Upper lobe of right lung (tissue), 1 donor: ENCODE data around the gene CNGA2. TPM values are rescaled to one million over a fixed set of nuclear protein-coding genes. Genes with fewer than 3 reads are reported as not detected.

Experiments
- ATAC-seq: fragments of 200-7000 bp; cut with Tn5 transposase; one replicate; pipeline ENCODE4 v1.9.1; 2020; ENCODE audit warnings: mild to moderate bottlenecking, moderate library complexity
- DNase-seq: peaks from one replicate; pipeline ENCODE4 v3.0.0-alpha.2; 2020
- H3K27ac ChIP-seq: fragments of 200-600 bp; one replicate; pipeline ENCODE4 v1.8.0; 2022
- H3K27me3 ChIP-seq: fragments of 200-600 bp; one replicate; pipeline ENCODE4 v1.8.0; 2022; ENCODE audit warnings: mild to moderate bottlenecking
- H3K36me3 ChIP-seq: fragments of 200-600 bp; one replicate; pipeline ENCODE4 v1.8.0; 2022
- H3K4me1 ChIP-seq: fragments of 200-600 bp; one replicate; pipeline ENCODE4 v1.8.0; 2022
- H3K4me3 ChIP-seq: fragments of 200-600 bp; one replicate; pipeline ENCODE4 v1.8.0; 2022; ENCODE audit warnings: mild to moderate bottlenecking
- H3K9me3 ChIP-seq: fragments of 200-600 bp; one replicate; pipeline ENCODE4 v1.8.0; 2022
- CTCF ChIP-seq: fragments of 200-600 bp; IDR thresholded peaks from one replicate; pipeline ENCODE4 v1.8.0; 2022; ENCODE audit warnings: antibody characterized with exemption
- intact Hi-C: fragments of 100-400 bp; cut with DNase I; formaldehyde crosslinking; loops from one replicate; pipeline ENCODE4 v1.11.0; 2022
- total RNA-seq: library from RNA; stranded (reverse); fragmentation: NEBNext Ultra II Directional; extraction: Animal tissue kit (Norgen Biotek cat#: 25700); gene quantifications from one replicate; pipeline ENCODE4 v1.2.1, GENCODE V29; 2021
- donor health status: DM: no; HTN: yes; CAD: no; lungs with severe emphysema.

Gene CNGA2
- total RNA-seq, 1 donor from 2014 or later, result not detected

- Histone ChIP-seq H3K27ac (no peak overlapping the region), H3K4me3 (no peak overlapping the region), H3K4me1 (no peaks in the 10 kb centered on the region), H3K27me3 (no peaks in the 10 kb centered on the region), H3K36me3 (no peaks in the 10 kb centered on the region), H3K9me3 (no peaks in the 10 kb centered on the region)
- no peak for ATAC-seq
- TF ChIP-seq CTCF, result no peak
- intact Hi-C loops, result no loop called here
- no peak for DNase-seq
These were observed 41.7 kb downstream of the CNGA2 start for GRCh38 chrX:151776181-151776731.

GRCh38 chrX:151776936-151777335, 42.4 kb downstream of the CNGA2 start:
- DNase-seq (no peak), ATAC-seq (no peak)
- intact Hi-C loops, result no loop called here
- Histone ChIP-seq H3K9me3 (no peaks in the 10 kb centered on the region), H3K36me3 (no peaks in the 10 kb centered on the region), H3K27ac (no peak overlapping the region), H3K4me1 (no peaks in the 10 kb centered on the region), H3K27me3 (no peaks in the 10 kb centered on the region), H3K4me3 (no peak overlapping the region)
- TF ChIP-seq CTCF, result no peak

DNA sequence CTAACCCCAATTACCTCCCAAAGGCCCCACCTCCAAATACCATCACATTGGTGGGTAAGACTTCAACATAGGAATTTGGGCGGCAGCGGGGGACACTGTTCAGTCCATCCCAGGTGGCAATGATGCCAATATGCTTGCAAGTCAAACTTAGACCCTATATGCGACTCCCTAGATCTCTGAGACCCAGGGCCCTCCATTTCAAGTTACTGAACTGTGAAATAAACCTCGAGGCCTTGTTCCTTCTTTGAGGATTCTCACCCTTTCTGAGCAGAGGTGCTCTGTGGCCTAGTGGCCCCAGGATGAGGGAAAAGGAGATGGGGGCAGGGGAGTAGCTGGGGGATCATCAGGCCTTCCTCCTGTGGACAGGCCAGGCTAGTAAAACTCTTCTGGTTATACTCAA, 44.7 kb downstream of the CNGA2 start:
- no peaks in the 10 kb centered on the region for H3K36me3 ChIP-seq
- intact Hi-C loops, result no loop called here
- no peaks in the 10 kb centered on the region for H3K9me3 ChIP-seq
- no peak overlapping the region for H3K27ac ChIP-seq
- ATAC-seq (no peak), DNase-seq (no peak)
- no peaks in the 10 kb centered on the region for H3K4me1 ChIP-seq
- TF ChIP-seq CTCF, result no peak
- no peak overlapping the region for H3K4me3 ChIP-seq
- no peaks in the 10 kb centered on the region for H3K27me3 ChIP-seq

DNA sequence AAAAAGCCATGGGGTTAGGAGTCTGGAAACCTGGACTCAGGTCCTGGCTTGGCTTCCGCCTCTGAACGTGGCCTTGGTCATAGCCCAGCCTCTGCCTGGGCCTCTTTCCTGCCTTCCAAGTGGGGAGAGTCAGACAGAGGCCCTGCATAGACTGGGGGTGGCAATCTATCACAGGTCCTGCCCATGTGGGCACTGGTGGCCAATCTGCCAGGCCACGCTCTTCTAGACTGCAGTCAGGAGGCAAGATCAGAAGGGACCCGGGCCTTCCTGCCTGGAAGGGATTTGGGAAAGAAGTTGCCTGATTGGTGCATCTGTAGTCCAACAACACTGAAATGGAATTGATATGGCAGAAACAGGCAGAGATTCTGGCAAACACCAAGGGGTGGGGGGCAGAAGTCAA, 46.1 kb downstream of the CNGA2 start:
- Histone ChIP-seq H3K4me1 (no peaks in the 10 kb centered on the region), H3K27ac (no peak overlapping the region), H3K9me3 (no peaks in the 10 kb centered on the region), H3K4me3 (no peak overlapping the region), H3K36me3 (no peaks in the 10 kb centered on the region), H3K27me3 (no peaks in the 10 kb centered on the region)
- TF ChIP-seq CTCF, result no peak
- intact Hi-C loops, result no loop called here
- DNase-seq (no peak), ATAC-seq (no peak)

- Histone ChIP-seq H3K4me3 (no peak overlapping the region), H3K9me3 (no peaks in the 10 kb centered on the region), H3K27me3 (no peaks in the 10 kb centered on the region), H3K36me3 (no peaks in the 10 kb centered on the region), H3K27ac (no peak overlapping the region), H3K4me1 (no peaks in the 10 kb centered on the region)
- TF ChIP-seq CTCF, result no peak
- ATAC-seq (no peak), DNase-seq (no peak)
- intact Hi-C loops, result no loop called here
These were observed 54.7 kb downstream of the CNGA2 start for GRCh38 chrX:151789179-151789800.
